NCI-H146 treated with DMSO at 0.1 percent for 48 hours (cell line): ENCODE data around the gene DLG3.

Experiments
- DNase-seq: peaks from one replicate; lab custom pipeline; 2025; ENCODE audit not compliant: unreplicated experiment; lab: John Stamatoyannopoulos, UW

The DLG3 gene

DNA sequence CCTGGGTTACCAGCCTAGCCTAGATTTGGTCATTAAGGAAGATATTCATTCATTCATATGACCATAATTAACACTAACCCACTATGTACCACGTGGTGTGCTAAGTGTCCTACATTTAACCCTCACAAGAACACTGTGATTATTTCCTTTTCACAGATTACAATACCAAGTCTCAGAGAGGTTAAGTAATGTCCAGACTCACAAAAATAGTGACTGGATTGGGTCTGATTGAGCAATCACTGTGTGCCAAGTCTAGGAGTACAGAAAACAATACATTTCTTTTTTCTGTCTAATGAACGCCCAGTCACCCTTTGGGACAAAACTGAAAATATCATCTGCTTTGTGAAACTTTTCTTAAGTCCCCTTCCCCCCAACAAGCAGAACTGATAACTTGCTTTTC, 7.6 kb upstream of the DLG3 start:
- no peak for DNase-seq

DNA sequence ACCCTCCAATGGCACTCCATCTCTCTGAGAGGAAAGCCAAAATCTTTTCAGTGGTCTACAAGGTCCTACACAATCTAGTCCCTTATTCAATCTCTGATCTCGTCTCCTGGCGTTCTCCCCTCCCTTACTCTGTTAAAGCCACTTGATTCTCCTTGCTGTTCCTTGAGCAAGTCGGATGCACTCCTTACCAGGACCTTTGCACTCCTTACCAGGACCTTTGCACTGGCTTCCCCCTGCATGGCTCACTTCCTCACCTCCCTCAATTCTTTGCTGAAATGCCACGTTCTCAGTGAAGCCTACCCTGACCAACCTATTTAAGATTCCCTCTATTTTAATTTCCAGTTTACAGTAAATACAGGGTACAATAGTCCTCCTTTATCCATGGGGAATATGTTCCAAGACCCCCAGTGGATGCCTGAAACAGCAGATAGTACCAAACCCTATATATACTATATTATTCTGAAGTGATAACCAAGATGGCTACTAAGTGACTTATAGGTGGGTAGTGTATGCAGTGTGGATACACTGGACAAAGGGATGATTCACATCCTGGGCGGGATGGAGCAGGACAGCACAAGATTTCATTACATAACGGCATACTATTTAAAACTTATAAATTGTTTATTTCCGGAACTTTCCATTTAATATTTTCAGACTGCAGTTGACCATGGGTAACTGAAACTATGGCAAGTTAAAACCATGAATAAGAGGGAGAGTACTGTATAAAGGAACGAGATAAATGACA, 6.5 kb upstream of the DLG3 start:
- DNase-seq, result no peak

DNA sequence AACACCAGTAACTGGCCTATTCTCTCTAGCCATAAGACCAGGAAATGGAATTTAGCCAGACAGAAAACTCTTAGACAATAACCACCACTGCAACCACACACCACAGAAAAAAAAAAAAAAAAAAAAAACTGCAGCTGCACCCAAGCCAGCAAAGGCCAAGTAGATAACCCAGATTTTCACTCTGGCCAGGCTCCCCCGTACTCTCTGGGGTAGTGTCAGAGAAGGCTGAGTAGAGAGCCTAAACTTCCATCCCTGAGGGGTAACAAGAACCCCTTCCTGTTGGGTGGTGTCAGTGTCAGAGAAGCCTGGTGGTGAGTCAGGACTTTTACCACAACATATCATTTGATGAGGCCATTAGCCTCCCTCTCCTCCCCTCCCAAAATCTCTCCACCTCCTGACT, 5.6 kb upstream of the DLG3 start:
- DNase-seq, result no peak

DNA sequence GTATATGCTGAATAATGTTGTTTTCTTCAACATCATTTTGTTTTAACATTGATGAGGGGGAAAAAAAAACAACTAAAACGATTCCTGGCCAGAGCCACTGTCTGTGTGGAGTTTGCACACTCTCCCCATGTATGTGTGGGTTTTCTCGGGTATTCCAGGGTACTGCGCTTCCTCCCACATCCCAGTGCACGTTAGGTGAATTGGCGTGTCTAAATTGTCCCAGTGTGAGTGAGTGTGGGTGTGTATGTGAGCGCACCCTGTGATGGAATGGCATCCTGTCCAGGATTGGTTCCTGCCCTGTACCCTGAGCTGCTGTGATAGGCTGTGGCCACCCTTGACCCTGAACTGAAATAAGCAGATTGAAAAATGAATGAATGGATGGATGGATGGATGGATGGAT, 2.4 kb upstream of the DLG3 start:
- DNase-seq, result no peak

- DNase-seq, result no peak
These were observed 466 bp downstream of the DLG3 start for GRCh38 chrX:70444946-70445656.

DNA sequence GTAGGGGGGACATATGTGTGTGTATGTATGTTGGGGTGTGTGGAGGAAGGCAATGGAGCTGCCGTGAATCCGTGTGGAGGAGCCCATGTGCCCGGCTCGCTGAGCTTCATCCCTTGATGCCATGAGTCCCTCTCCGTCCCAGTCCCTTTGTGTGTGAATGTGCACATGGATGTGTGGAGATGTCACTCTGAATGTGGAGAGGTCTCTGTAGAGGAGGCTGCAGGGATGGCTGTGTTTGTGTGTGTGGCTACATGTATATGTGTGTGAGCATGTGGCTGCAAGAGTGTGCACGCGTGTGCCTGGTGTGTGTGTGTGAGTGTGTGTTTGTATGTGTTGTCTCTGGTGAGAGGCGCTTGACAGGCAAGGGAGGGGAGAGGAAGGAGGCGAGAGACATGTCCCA, 1.3 kb downstream of the DLG3 start:
- DNase-seq, result no peak

DNA sequence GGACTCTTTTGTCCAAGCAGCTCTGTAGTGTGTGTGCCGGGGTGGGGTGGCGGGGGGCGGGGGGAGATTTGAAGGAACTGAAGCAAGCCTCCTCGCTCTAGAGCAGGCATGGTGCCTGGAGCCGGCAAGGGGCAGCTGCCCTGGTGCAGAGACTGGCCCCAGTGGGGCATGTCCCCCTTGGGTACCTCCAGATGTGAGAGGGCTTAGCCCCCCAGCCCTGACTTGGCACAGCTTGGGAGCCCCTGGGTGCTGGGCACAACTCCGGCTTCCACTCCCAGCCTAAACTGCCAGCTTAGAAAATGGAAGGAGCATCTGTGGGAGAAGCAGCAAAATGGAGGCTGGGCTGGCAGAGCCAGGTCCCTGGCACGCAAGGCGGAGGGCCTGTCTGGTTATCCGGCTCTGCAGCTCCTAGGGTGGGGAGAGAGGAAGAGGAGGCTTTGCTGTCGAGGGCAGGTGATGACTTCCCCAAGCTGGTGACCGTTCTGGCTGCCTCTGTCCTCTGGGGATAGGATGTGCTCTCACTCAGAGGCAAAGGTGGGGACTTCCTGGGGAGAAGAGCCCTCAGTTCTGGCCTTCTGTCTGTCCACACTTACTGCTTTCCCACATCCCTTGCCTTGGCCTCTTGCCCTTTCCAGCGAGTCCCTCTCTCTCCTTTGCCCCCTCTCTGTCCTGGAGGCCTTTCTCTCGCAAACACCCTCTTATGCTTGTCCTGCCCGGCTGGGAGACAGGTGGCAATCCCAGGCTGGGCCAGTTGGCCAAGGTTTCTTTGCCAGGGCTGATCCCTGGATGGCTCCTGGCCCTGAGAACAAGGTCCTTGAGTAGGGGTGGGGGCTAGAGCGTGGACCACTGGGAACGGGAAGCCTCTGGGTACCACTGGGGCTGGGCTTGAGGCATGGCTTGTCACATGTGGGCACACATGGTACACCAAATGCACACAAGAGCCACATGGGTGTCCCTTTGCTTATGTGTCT, 2.0 kb downstream of the DLG3 start:
- no peak for DNase-seq

DNA sequence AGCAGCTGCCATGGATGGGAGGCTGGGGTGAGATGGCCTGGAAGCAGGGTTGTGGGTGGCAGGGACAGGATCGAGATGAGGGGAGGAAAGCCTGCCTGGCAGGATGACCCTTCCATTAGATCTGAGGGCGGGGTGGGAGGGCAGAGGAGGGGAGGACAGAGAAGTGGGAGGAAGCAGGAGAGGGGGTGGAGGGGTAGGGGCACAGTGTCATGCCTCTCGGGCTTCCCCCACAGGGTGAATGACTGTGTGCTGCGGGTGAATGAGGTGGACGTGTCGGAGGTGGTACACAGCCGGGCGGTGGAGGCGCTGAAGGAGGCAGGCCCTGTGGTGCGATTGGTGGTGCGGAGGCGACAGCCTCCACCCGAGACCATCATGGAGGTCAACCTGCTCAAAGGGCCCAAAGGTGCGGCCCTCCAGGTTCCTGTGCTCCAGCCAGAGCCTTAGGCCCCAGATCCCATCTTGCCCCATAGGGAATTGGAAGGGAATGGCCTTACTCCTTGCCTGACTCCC, 4.9 kb downstream of the DLG3 start:
- DNase-seq, result no peak

DNA sequence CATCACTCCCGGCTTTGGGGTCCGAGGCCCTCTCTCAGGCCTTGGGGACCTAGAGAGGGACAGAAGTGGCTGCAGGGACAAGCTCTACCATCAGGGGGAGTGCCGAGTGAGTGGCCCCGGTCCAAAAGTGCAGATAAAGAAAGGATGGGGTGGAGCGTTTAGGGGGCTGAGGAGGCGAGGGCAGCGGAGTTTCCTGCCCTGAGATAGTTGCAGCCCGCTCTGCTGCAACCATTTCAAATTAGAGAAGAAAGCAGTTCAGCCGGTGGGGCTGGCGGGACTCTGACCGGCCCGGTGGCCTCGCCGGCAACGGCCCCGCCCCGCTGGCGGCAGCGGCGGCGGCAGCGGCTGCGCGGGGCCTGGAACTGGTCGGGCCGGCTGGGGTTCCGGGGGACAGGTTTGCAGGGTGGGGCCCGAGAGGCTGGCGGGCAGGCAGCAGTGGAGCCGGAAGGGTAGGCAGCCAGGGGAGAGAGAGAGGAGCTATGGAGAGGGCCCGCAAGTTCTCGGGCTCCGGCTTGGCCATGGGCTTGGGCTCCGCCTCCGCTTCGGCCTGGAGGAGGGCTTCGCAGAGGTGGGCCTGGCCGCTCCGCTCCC, 7.6 kb downstream of the DLG3 start:
- peak; percentile 12 for DNase-seq

DNA sequence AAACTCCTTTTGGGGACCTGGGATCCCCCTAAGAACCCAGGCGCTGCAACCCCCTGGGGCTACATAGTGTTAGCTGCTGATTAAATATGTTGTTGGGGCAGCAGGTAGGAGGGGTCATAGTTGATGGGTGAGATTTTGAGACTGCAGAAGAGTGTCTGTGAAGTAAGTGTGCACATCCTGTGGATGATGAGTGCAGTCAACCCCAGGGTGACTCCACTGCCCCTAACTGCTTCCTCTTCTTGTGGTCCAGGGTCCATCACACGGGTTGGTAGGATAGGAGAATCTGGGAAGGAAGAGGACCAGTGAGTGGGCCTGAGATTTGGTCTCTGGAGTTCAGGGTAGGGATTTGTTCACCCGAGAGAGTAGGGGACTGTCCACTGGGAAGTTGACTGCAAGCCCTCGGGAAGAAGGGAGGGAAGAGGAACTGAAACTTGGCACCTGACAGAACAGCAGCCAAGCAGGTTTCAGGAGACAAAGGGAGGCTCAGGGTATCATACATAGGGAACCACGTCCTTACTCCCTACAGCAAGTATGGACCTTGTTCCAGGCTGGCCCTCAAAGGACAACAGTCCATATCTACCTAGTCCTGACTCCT, 8.5 kb downstream of the DLG3 start:
- DNase-seq, result no peak

DNA sequence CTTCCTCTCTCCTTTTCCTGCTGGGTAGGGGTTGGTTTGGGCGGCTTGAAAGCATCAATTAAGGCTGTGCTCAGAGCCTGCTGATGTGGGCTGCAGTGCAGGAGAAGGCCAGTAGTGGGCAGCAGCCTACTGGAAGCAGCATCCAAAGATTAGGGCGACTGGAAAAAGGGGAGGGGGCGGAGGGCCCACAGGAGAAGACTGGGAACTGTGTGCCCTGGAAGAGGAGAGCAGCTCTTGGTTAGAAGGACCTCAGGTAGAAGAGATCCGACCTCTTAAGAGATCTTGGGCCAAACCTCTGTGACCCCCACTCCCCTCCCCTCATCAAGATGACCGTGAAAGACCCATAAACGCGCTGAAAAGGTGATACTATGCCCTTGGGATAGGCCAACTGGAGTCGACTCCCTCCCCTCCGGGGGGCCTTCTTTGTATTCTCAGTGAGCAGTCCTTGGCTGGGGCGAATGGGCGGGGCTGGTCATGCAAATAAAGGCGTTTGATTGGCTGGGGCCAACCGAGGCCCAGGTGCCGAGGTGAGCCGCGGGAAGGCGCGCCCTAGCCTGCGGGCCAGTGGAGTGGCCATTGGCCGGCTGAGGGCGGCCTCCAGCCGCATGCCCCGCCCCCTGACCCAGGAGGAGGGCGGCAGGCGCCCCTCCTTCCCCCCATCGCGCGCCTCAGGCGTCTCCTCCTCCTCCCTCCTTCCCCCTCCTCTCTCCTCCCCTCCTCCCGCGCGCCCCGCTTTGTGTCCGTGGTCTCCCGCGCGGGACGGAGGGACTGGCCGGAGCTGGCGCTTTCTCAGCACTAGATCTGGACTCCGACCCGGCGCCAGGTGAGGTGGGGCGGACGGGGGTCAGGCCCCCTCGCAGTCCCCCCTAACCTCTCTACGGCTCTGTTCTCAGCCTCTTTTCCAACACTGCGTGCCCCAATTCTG, 10.1 kb downstream of the DLG3 start:
- DNase-seq, result peak; percentile 91

DNA sequence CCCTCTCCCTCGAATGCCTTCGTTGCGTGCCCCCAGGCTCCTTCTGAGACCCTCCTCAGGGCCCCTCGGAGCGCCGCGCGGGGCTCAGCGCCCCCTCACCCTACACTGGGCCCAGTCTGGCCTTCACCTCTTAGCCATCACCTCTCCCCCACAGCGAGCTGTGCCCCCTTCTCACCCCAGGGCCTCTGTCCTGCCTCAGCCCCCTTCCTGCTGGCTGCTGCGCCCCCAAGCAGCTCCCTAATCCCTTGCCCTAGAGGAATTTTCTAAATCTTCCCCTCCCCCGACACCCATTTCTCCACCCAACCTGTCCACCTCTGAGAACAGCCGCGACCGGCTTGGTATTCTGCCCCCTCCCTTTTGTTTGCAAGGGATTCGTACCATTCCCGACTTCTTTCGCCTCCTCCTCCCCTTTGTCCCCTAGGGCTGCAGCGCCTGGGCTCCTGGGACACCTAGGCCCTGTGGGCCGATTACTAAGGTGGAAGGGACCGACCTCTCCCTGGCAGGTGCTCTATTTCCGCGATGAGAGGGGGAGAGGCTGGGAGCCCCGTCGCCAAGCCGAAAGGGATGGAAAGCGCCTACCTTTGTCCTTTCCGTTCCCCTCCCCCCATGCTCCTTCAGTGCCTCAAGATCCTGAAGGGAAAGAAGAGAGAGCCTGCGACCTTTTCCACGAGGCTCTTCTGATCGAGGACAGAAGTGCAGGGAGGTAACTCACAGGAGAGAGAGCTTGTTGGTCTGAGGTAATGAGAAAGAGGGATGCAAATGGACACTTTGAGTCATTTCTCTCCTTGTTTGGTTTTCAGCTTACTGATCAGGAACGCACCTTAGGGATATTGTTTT, 10.9 kb downstream of the DLG3 start:
- DNase-seq, result peak; percentile 38

- DNase-seq, result no peak
These were observed 11.6 kb downstream of the DLG3 start for GRCh38 chrX:70456256-70456655.

DNA sequence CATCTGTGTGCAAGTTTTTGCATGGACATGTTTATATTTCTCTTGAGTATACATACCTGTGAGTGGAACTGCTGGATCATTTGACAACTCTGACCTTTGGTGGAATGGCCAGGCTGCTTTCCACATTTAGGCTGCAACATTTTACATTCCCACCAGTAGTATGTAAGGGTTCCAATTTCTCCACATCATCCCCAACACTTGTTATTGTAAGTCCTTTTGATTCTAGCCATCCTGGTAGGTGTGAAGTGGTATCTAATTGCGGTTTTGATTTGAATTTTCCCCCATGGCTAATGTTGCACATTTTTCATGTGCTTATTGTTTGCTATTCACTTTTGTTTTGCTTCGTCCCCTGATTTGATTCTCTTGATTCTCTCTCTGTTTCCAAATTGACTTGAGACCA, 16.4 kb downstream of the DLG3 start:
- no peak for DNase-seq

DNA sequence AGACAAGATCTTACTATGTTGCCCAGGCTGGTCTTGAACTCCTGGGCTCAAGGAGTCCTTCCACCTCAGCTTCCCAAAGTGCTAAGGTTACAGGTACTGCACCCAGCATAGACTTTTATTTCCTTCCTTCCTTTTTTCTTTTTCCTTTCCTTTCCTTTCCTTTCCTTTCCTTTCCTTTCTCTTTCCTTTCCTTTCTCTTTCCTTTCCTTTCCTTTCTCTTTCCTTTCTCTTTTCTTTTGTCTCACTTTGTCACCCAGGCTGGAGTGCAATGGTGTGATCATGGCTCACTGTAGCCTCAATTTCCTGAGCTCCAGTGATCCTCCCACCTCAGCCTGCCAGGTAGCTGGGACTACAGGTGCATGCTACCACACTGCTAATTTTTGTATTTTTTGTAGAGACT, 19.4 kb downstream of the DLG3 start:
- no peak for DNase-seq

- DNase-seq, result no peak
These were observed 22.3 kb downstream of the DLG3 start for GRCh38 chrX:70466968-70467367.

- no peak for DNase-seq
These were observed 24.1 kb downstream of the DLG3 start for GRCh38 chrX:70468709-70469108.

DNA sequence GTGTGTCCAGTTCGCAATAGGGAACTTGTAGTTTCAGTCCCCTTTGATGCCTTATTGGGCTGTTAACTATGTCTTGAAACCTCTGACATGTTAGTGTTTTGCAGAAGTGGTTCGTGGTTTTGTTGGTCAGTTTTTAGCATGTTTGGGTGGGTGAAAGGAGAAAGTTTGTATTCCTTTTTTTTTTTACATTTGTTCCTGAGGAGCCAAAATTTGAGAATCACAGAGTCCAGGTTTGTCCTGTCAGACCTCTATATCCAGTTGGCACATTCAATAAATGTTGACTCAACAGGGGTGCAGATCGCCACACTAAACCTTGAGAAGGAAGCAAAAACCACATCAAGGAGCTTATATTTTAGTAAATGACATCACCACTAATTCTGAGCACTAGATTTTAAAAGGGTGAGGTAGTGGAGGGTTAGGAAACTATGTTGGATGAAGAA, 26.2 kb downstream of the DLG3 start:
- no peak for DNase-seq
